H1 (cell line): ENCODE data around the gene RAD9B. TPM values are rescaled to one million over a fixed set of nuclear protein-coding genes. Genes with fewer than 3 reads are reported as not detected.

ENCODE experiments used
- CTCF ChIA-PET: fragments of 300-600 bp; sonication (Branson Sonifier 250); formaldehyde crosslinking; loops from one replicate; lab custom pipeline; 2021; ENCODE audit not compliant: partially characterized antibody; lab: Charles Lee
- POLR2A ChIA-PET: fragments of 300-600 bp; sonication (Branson Sonifier 250); formaldehyde crosslinking; loops from one replicate; lab custom pipeline; 2021; ENCODE audit warnings: inconsistent platforms; ENCODE audit not compliant: partially characterized antibody; lab: Charles Lee
- DNase-seq, 2 experiments: peaks; one replicate each; pipeline versions ENCODE4 v3.0.0 to v3.0.0-alpha.2; 2010 to 2022; ENCODE audit warnings: low spot score in 2 of 2, low read depth in 1 of 2, mixed read lengths in 1 of 2
- FAIRE-seq: peaks from 2 replicates; lab custom pipeline; 2011; peaks lifted over from hg19 to GRCh38; lab: Jason Lieb, UNC
- H2AFZ ChIP-seq: 2 replicates; pipeline ENCODE4 v1.8.1; 2012; ENCODE audit warnings: low read length, inconsistent platforms
- H2AK5ac ChIP-seq: 2 replicates; pipeline ENCODE4 v1.6.1; 2013; ENCODE audit warnings: low read depth, low read length
- H2BK120ac ChIP-seq: replicated peaks from 2 replicates; pipeline ENCODE3; 2013; ENCODE audit warnings: low read depth, low read length, inconsistent platforms
- H2BK12ac ChIP-seq: 2 replicates; pipeline ENCODE4 v1.6.1; 2013; ENCODE audit warnings: low read depth, low read length
- H2BK15ac ChIP-seq: 2 replicates; pipeline ENCODE4 v1.6.1; 2013; ENCODE audit warnings: low read length
- H2BK20ac ChIP-seq: 2 replicates; pipeline ENCODE4 v1.6.1; 2013; ENCODE audit warnings: low read length
- H2BK5ac ChIP-seq: 2 replicates; pipeline ENCODE4 v1.6.1; 2013; ENCODE audit warnings: low read depth, low read length
- H3K14ac ChIP-seq: 2 replicates; pipeline ENCODE4 v1.6.1; 2013; ENCODE audit warnings: inconsistent platforms; ENCODE audit not compliant: insufficient read length
- H3K18ac ChIP-seq: 2 replicates; pipeline ENCODE4 v1.6.1; 2013; ENCODE audit warnings: low read length; ENCODE audit errors: extremely low read depth
- H3K23ac ChIP-seq: 2 replicates; pipeline ENCODE4 v1.6.1; 2013; ENCODE audit warnings: inconsistent platforms; ENCODE audit not compliant: insufficient read length
- H3K23me2 ChIP-seq: 2 replicates; pipeline ENCODE4 v1.6.1; 2013; ENCODE audit warnings: low read depth, low read length
- H3K27ac ChIP-seq: 2 replicates; pipeline ENCODE4 v1.6.1; 2011; ENCODE audit warnings: low read depth, low read length, inconsistent platforms
- H3K27me3 ChIP-seq, 4 experiments: replicated peaks in 1 of 4; 1 replicate in 1 of 4; 2 replicates in 3 of 4; pipeline versions ENCODE4 v1.6.1 to v1.8.1; 2011 to 2013; ENCODE audit warnings: low read length in 3 of 4, mild to moderate bottlenecking in 3 of 4, inconsistent platforms in 2 of 4, mixed read lengths in 2 of 4, moderate library complexity in 1 of 4; ENCODE audit not compliant: control insufficient read depth in 3 of 4, insufficient read depth in 3 of 4; ENCODE audit errors: extremely low read depth in 1 of 4
- H3K36me3 ChIP-seq, 4 experiments: 2 replicates each; pipeline versions ENCODE4 v1.6.1 to v1.8.1; 2011 to 2013; ENCODE audit warnings: mild to moderate bottlenecking in 4 of 4, low read length in 3 of 4, moderate library complexity in 2 of 4, control low read depth in 1 of 4, inconsistent platforms in 1 of 4; ENCODE audit not compliant: insufficient read depth in 4 of 4, control insufficient read depth in 2 of 4
- H3K4ac ChIP-seq: replicated peaks from 2 replicates; pipeline ENCODE3; 2013; ENCODE audit warnings: low read length, low read depth, mixed read lengths, inconsistent platforms; ENCODE audit not compliant: insufficient read length
- H3K4me1 ChIP-seq, 4 experiments: replicated peaks in 1 of 4; 1 replicate in 1 of 4; 2 replicates in 3 of 4; pipeline versions ENCODE4 v1.6.1 to v1.8.1; 2011 to 2013; ENCODE audit warnings: low read length in 3 of 4, inconsistent platforms in 2 of 4, mixed read lengths in 1 of 4; ENCODE audit not compliant: insufficient read depth in 4 of 4, control insufficient read depth in 3 of 4
- H3K4me2 ChIP-seq, 2 experiments: 2 replicates each; pipeline versions ENCODE4 v1.6.1 to v1.8.1; 2011 to 2013; ENCODE audit warnings: low read depth in 2 of 2, low read length in 2 of 2, control low read depth in 1 of 2, inconsistent platforms in 1 of 2, mild to moderate bottlenecking in 1 of 2; ENCODE audit not compliant: insufficient read depth in 1 of 2
- H3K4me3 ChIP-seq, 4 experiments: fragments of 200-600, 300-600 bp in 1 of 4; sonication (generic), shearing (Covaris generic), sonication (Bioruptor Twin) in 1 of 4; 2 replicates each; pipeline versions ENCODE4 v1.5.1 to v1.8.1; 2011 to 2016; ENCODE audit warnings: low read length in 4 of 4, low read depth in 3 of 4, control low read depth in 2 of 4, inconsistent platforms in 2 of 4, mild to moderate bottlenecking in 2 of 4, mixed read lengths in 1 of 4, moderate library complexity in 1 of 4; ENCODE audit not compliant: insufficient read depth in 2 of 4; ENCODE audit errors: extremely low read depth in 1 of 4
- H3K56ac ChIP-seq: replicated peaks from 2 replicates; pipeline ENCODE3; 2013; ENCODE audit warnings: low read depth, mild to moderate bottlenecking, mixed read lengths, low read length, inconsistent platforms; ENCODE audit not compliant: insufficient read length
- H3K79me1 ChIP-seq: 2 replicates; pipeline ENCODE4 v1.6.1; 2013; ENCODE audit warnings: low read depth, low read length, control low read depth
- H3K79me2 ChIP-seq, 2 experiments: 2 replicates each; pipeline versions ENCODE4 v1.6.1 to v1.8.1; 2012 to 2013; ENCODE audit warnings: low read length in 2 of 2, mild to moderate bottlenecking in 2 of 2, inconsistent platforms in 1 of 2; ENCODE audit not compliant: insufficient read depth in 2 of 2, control insufficient read depth in 1 of 2
- H3K9ac ChIP-seq, 4 experiments: replicated peaks in 1 of 4; 1 replicate in 1 of 4; 2 replicates in 3 of 4; pipeline versions ENCODE4 v1.6.1 to v1.8.1; 2011 to 2013; ENCODE audit warnings: low read depth in 3 of 4, low read length in 3 of 4, control low read depth in 2 of 4, mild to moderate bottlenecking in 2 of 4, moderate library complexity in 2 of 4, inconsistent platforms in 1 of 4; ENCODE audit errors: extremely low read depth in 1 of 4
- H3K9me3 ChIP-seq, 2 experiments: 2 replicates each; pipeline versions ENCODE4 v1.6.1 to v1.8.1; 2012 to 2013; ENCODE audit warnings: mild to moderate bottlenecking in 2 of 2, moderate library complexity in 2 of 2, control low read depth in 1 of 2, inconsistent platforms in 1 of 2, low read depth in 1 of 2, low read length in 1 of 2, mixed read lengths in 1 of 2; ENCODE audit not compliant: insufficient read depth in 2 of 2
- H4K20me1 ChIP-seq, 2 experiments: replicated peaks in 1 of 2; 2 replicates each; pipeline versions ENCODE3 to v1.8.1; 2011 to 2013; ENCODE audit warnings: inconsistent platforms in 2 of 2, low read length in 2 of 2, mild to moderate bottlenecking in 1 of 2; ENCODE audit not compliant: insufficient read depth in 2 of 2, control insufficient read depth in 1 of 2
- H4K5ac ChIP-seq: 2 replicates; pipeline ENCODE4 v1.6.1; 2013; ENCODE audit warnings: low read length, low read depth, mixed read lengths, inconsistent platforms; ENCODE audit not compliant: insufficient read length
- H4K8ac ChIP-seq: 2 replicates; pipeline ENCODE4 v1.8.0; 2013; ENCODE audit warnings: mild to moderate bottlenecking, moderate library complexity, low read length, inconsistent platforms; ENCODE audit not compliant: insufficient read depth; ENCODE audit errors: extremely low read depth
- H4K91ac ChIP-seq: replicated peaks from 2 replicates; pipeline ENCODE3; 2013; ENCODE audit warnings: low read length, mixed read lengths, inconsistent platforms; ENCODE audit not compliant: insufficient read length
- BACH1 ChIP-seq: IDR thresholded peaks from 2 replicates; pipeline ENCODE4 v1.6.1; 2012; ENCODE audit warnings: low read length, improper control_type of control experiment
- CBX5 ChIP-seq: fragments of 300-800, 300-1000 bp; sonication (generic); IDR thresholded peaks from 2 replicates; pipeline ENCODE4 v1.7.1; 2016; ENCODE audit warnings: antibody characterized with exemption, low read length, low read depth
- FOSL1 ChIP-seq: IDR thresholded peaks from 2 replicates; pipeline ENCODE4 v1.6.1; 2011; ENCODE audit warnings: mild to moderate bottlenecking, low read depth, low read length, moderate library complexity; ENCODE audit not compliant: insufficient read depth
- KDM4A ChIP-seq: IDR thresholded peaks from one replicate; pipeline ENCODE4 v1.7.1; 2012; ENCODE audit warnings: low read depth, mild to moderate bottlenecking, moderate library complexity, low read length, inconsistent platforms; ENCODE audit not compliant: severe bottlenecking
- KDM5A ChIP-seq: fragments of 200-600 bp; IDR thresholded peaks from 2 replicates; pipeline ENCODE4 v1.7.1; 2012; ENCODE audit warnings: mild to moderate bottlenecking, low read length, inconsistent platforms, mixed read lengths
- MAX ChIP-seq: IDR thresholded peaks from 2 replicates; pipeline ENCODE4 v1.6.1; 2012; ENCODE audit warnings: inconsistent platforms
- PHF8 ChIP-seq: fragments of 200-600 bp; sonication (generic); conservative IDR thresholded peaks from 2 replicates; pipeline ENCODE4 v1.7.1; 2012; ENCODE audit warnings: low read depth, mild to moderate bottlenecking, inconsistent platforms, low read length, moderate library complexity
- POLR2AphosphoS5 ChIP-seq: IDR thresholded peaks from 2 replicates; pipeline ENCODE4 v1.6.1; 2011; ENCODE audit warnings: low read depth, low read length
- POU5F1 ChIP-seq: IDR thresholded peaks from 2 replicates; pipeline ENCODE4 v1.6.1; 2011; ENCODE audit warnings: low read depth, mild to moderate bottlenecking, low read length, moderate library complexity
- RBBP5 ChIP-seq: IDR thresholded peaks from 2 replicates; pipeline ENCODE4 v1.7.1; 2012; ENCODE audit warnings: low read depth, mild to moderate bottlenecking, inconsistent platforms, low read length, moderate library complexity, borderline replicate concordance
- RNF2 ChIP-seq: fragments of 200-900, 300-1000 bp; sonication (generic); IDR thresholded peaks from 2 replicates; pipeline ENCODE4 v1.7.1; 2016; ENCODE audit warnings: borderline replicate concordance, low read depth, mild to moderate bottlenecking, antibody characterized with exemption, low read length; ENCODE audit not compliant: poor library complexity, severe bottlenecking; ENCODE audit errors: missing control alignments
- RXRA ChIP-seq: IDR thresholded peaks from 2 replicates; pipeline ENCODE4 v1.6.1; 2011; ENCODE audit warnings: low read depth, mild to moderate bottlenecking, low read length, moderate library complexity; ENCODE audit not compliant: insufficient read depth
- SAP30 ChIP-seq: fragments of 300-600 bp; sonication (generic); IDR thresholded peaks from 2 replicates; pipeline ENCODE4 v1.7.1; 2012; ENCODE audit warnings: low read length, moderate library complexity, mild to moderate bottlenecking, inconsistent platforms; ENCODE audit not compliant: insufficient read depth, insufficient replicate concordance
- SIX5 ChIP-seq: IDR thresholded peaks from 2 replicates; pipeline ENCODE4 v1.6.1; 2011; ENCODE audit warnings: mild to moderate bottlenecking, low read depth, low read length
- WGBS, 2 experiments: shearing (Covaris generic) in 1 of 2; methylation state at CpG; one replicate each; pipeline versions ENCODE4 v1.1.6 to v1.1.7; 2013 to 2015; ENCODE audit warnings: low lambda C conversion rate in 2 of 2, mixed read lengths in 2 of 2, inconsistent platforms in 1 of 2, low coverage in 1 of 2, missing lambda C conversion rate in 1 of 2; ENCODE audit not compliant: insufficient replicate concordance in 2 of 2, insufficient coverage in 1 of 2, insufficient read length in 1 of 2; ENCODE audit errors: extremely low coverage in 1 of 2, missing lambda C conversion rate in 1 of 2; 5-methylcytosine and 5-hydroxymethylcytosine counted together
- polyA plus RNA-seq, 7 experiments: library from polyadenylated mRNA; depleted of rRNA in 3 of 7; stranded (reverse) in 5 of 7; unstranded in 2 of 7; fragments of >200 nt in 5 of 7; fragments of 200-250 nt in 2 of 7; gene quantifications; 1 replicate in 5 of 7; 2 replicates in 1 of 7; 4 replicates in 1 of 7; pipeline versions ENCODE4 v1.2.1 to v1.2.3, GENCODE V29; 2011 to 2013; ENCODE audit warnings: missing spikeins in 2 of 7, mixed read lengths in 2 of 7
- total RNA-seq: library from RNA; stranded (reverse); fragmentation: NEBNext Ultra II Directional; extraction: Animal tissue kit (Norgen Biotek cat#: 25700); gene quantifications from 2 replicates; pipeline ENCODE4 v1.2.1, GENCODE V29; 2021

The RAD9B gene
- total and polyA plus RNA-seq, 2 of the 8 experiments (the other 6 are each of a cell fraction or from before 2014, with no cell fraction given), result 0.06 TPM; not detected in 1

GRCh38 chr12:110549716-110550115 lies 47.6 kb downstream of the RAD9B start:
- Histone ChIP-seq H2AK5ac (no peak overlapping the region), H3K27ac (no peak overlapping the region), H3K56ac (no peak overlapping the region), H3K9ac (no peak overlapping the region), H4K5ac (no peak overlapping the region), H2BK20ac (no peak overlapping the region), H3K23ac (no peak overlapping the region), H2BK12ac (no peak overlapping the region), H3K4me3 (no peak overlapping the region), H3K79me2 (peaks cover 0 to 5% of the 10 kb centered on the region in 2 experiments; a peak in 2 of 4 replicates), H3K9me3 (no peaks in the 10 kb centered on the region), H3K79me1 (peaks cover 4% of the 10 kb centered on the region; the same call in 1 of the 2 replicates), H2BK15ac (no peak overlapping the region), H4K20me1 (no peaks in the 10 kb centered on the region), H2BK120ac (no peak overlapping the region), H2AFZ (no peak overlapping the region), H4K8ac (no peak overlapping the region), H3K23me2 (no peaks in the 10 kb centered on the region), H3K27me3 (no peaks in the 10 kb centered on the region), H4K91ac (no peak overlapping the region), H3K4me2 (no peak overlapping the region), H3K14ac (no peak overlapping the region), H3K4ac (no peak overlapping the region), H3K36me3 (peaks cover 0 to 1% (median 0%) of the 10 kb centered on the region in 4 experiments; a peak in 2 of 8 replicates), H3K4me1 (0 out of 7 replicates have a peak, but pooled peaks cover 0 to 2% (median 0%) of the 10 kb centered on the region in 4 experiments), H2BK5ac (no peak overlapping the region), H3K18ac (no peak overlapping the region)
- no peak for FAIRE-seq
- ChIA-PET POLR2A (no interaction called here), CTCF (interaction anchor here (0.8 to 10.5 kb wide), 6 partner anchors 10 to 132 kb away, joined by 3 to 190 read pairs (median 4); no protein-coding TSS in a partner anchor)
- WGBS, 2 experiments, result 93% methylated on average over 2 of the region's 2 CpGs; no CpG with 5 or more reads in 1 of the 2 experiments
- DNase-seq, result no peak
- no peak for TF ChIP-seq SIX5
- no peak for TF ChIP-seq POLR2AphosphoS5
- no peak for TF ChIP-seq RNF2
- no peak for TF ChIP-seq CBX5
- no peak for TF ChIP-seq PHF8
- TF ChIP-seq FOSL1, result no peak
- no peak for TF ChIP-seq BACH1
- no peak for TF ChIP-seq MAX
- no peak for TF ChIP-seq POU5F1
- no peak for TF ChIP-seq RBBP5
- TF ChIP-seq KDM4A, result no peak
- no peak for TF ChIP-seq RXRA
- TF ChIP-seq KDM5A, result no peak
- TF ChIP-seq SAP30, result no peak
